H1 (cell line): ENCODE data around the gene ELOVL2. TPM values are rescaled to one million over a fixed set of nuclear protein-coding genes. Genes with fewer than 3 reads are reported as not detected.

Experiments
- CTCF ChIP-seq, 3 experiments: IDR thresholded peaks; 1 replicate in 2 of 3; 2 replicates in 1 of 3; pipeline versions ENCODE4 v1.5.1 to v1.6.1; 2011; ENCODE audit warnings: low read length in 3 of 3, mild to moderate bottlenecking in 3 of 3, inconsistent platforms in 2 of 3, low read depth in 1 of 3, moderate library complexity in 1 of 3; ENCODE audit not compliant: insufficient read depth in 1 of 3; ENCODE audit errors: control extremely low read depth in 1 of 3
- SIX5 ChIP-seq: IDR thresholded peaks from 2 replicates; pipeline ENCODE4 v1.6.1; 2011; ENCODE audit warnings: mild to moderate bottlenecking, low read depth, low read length
- TAF1 ChIP-seq: IDR thresholded peaks from 2 replicates; pipeline ENCODE4 v1.6.1; 2011; ENCODE audit warnings: mild to moderate bottlenecking, low read depth, low read length
- polyA plus RNA-seq, 7 experiments: library from polyadenylated mRNA; depleted of rRNA in 3 of 7; stranded (reverse) in 5 of 7; unstranded in 2 of 7; fragments of >200 nt in 5 of 7; fragments of 200-250 nt in 2 of 7; gene quantifications; 1 replicate in 5 of 7; 2 replicates in 1 of 7; 4 replicates in 1 of 7; pipeline versions ENCODE4 v1.2.1 to v1.2.3, GENCODE V29; 2011 to 2013; ENCODE audit warnings: missing spikeins in 2 of 7, mixed read lengths in 2 of 7
- total RNA-seq: library from RNA; stranded (reverse); fragmentation: NEBNext Ultra II Directional; extraction: Animal tissue kit (Norgen Biotek cat#: 25700); gene quantifications from 2 replicates; pipeline ENCODE4 v1.2.1, GENCODE V29; 2021

ELOVL2 gene
- total and polyA plus RNA-seq, 2 of the 8 experiments (the other 6 are each of a cell fraction or from before 2014, with no cell fraction given): 0.42 to 0.89 TPM

GRCh38 chr6:11043961-11044711 lies at the start of gene ELOVL2 (continued):
- no peak for TF ChIP-seq SIX5
- peak; percentile 97 to 100 (median 99) for TF ChIP-seq CTCF (IDR thresholded peaks at IDR 0.05; ENCODE audit: control extremely low read depth in 1 of 3, insufficient read depth in 1 of 3, low read depth in 1 of 3, low read length in 3 of 3)
- TF ChIP-seq TAF1: no peak
- TF ChIP-seq, all 59 proteins: peak for 13
